Smooth muscle cell (in vitro differentiated cells): ENCODE measurements around the gene LMAN2. TPM values are rescaled to one million over a fixed set of nuclear protein-coding genes. Genes with fewer than 3 reads are reported as not detected.

Source experiments
- DNase-seq: peaks from one replicate; lab custom pipeline; 2025; ENCODE audit not compliant: unreplicated experiment; lab: John Stamatoyannopoulos, UW
- H2AFZ ChIP-seq: fragments of 200-600 bp; sonication (generic); 2 replicates; pipeline ENCODE4 v1.6.0; 2016; ENCODE audit warnings: antibody characterized with exemption, low read depth, mild to moderate bottlenecking
- H3F3A ChIP-seq: fragments of 200-600 bp; sonication (generic); 2 replicates; pipeline ENCODE4 v1.6.0; 2017; ENCODE audit warnings: antibody characterized with exemption, low read depth
- H3K27ac ChIP-seq: fragments of 200-600 bp; sonication (generic); 2 replicates; pipeline ENCODE4 v1.5.1; 2016; ENCODE audit warnings: low read depth, mild to moderate bottlenecking
- H3K27me3 ChIP-seq: fragments of 200-600 bp; sonication (generic); 2 replicates; pipeline ENCODE4 v1.6.1; 2016; ENCODE audit warnings: low read depth, mild to moderate bottlenecking
- H3K36me3 ChIP-seq: fragments of 200-600 bp; sonication (generic); 2 replicates; pipeline ENCODE4 v1.5.1; 2016; ENCODE audit warnings: low read depth
- H3K4me1 ChIP-seq: fragments of 200-600 bp; sonication (generic); 2 replicates; pipeline ENCODE4 v1.5.1; 2016; ENCODE audit warnings: low read depth
- H3K4me2 ChIP-seq: fragments of 200-600 bp; sonication (generic); 2 replicates; pipeline ENCODE4 v1.6.0; 2016; ENCODE audit warnings: mild to moderate bottlenecking
- H3K4me3 ChIP-seq: fragments of 200-600 bp; sonication (generic); 2 replicates; pipeline ENCODE4 v1.5.1; 2016; ENCODE audit warnings: mild to moderate bottlenecking
- H3K79me2 ChIP-seq: fragments of 200-600 bp; sonication (generic); 2 replicates; pipeline ENCODE4 v1.6.0; 2016; ENCODE audit warnings: low read depth, mild to moderate bottlenecking
- H3K9ac ChIP-seq: fragments of 200-600 bp; sonication (generic); 2 replicates; pipeline ENCODE4 v1.6.0; 2016; ENCODE audit warnings: low read depth
- H3K9me3 ChIP-seq: fragments of 200-600 bp; sonication (generic); replicated peaks from 2 replicates; pipeline ENCODE4 v1.5.1; 2016; ENCODE audit warnings: low read depth
- H4K20me1 ChIP-seq: fragments of 200-600 bp; sonication (generic); 2 replicates; pipeline ENCODE4 v1.6.0; 2016; ENCODE audit warnings: low read depth
- WGBS: methylation state at CpG from one replicate; pipeline ENCODE4 v1.1.7; 2016; ENCODE audit warnings: low lambda C conversion rate; 5-methylcytosine and 5-hydroxymethylcytosine counted together
- polyA plus RNA-seq: library from polyadenylated mRNA; unstranded; fragments of >200 nt; fragmentation: Nextera tagmentation; extraction: Ambion mirVana; gene quantifications from 2 replicates; pipeline ENCODE4 v1.2.1, GENCODE V29; 2016
- total RNA-seq: library from RNA; depleted of rRNA; stranded (reverse); fragments of >200 nt; gene quantifications from 2 replicates; pipeline ENCODE4 v1.2.3, GENCODE V29; 2014
- TF ChIP-seq, protein P1 (sequence below): fragments of 200-600 bp; sonication (generic); IDR thresholded peaks from 2 replicates; pipeline ENCODE4 v1.5.1; 2017; ENCODE audit warnings: borderline replicate concordance, mild to moderate bottlenecking, antibody characterized with exemption; ENCODE audit not compliant: insufficient read depth, poor library complexity, severe bottlenecking

Gene LMAN2
- total and polyA plus RNA-seq, 2 experiments from 2014 or later: 241 to 253 TPM

DNA sequence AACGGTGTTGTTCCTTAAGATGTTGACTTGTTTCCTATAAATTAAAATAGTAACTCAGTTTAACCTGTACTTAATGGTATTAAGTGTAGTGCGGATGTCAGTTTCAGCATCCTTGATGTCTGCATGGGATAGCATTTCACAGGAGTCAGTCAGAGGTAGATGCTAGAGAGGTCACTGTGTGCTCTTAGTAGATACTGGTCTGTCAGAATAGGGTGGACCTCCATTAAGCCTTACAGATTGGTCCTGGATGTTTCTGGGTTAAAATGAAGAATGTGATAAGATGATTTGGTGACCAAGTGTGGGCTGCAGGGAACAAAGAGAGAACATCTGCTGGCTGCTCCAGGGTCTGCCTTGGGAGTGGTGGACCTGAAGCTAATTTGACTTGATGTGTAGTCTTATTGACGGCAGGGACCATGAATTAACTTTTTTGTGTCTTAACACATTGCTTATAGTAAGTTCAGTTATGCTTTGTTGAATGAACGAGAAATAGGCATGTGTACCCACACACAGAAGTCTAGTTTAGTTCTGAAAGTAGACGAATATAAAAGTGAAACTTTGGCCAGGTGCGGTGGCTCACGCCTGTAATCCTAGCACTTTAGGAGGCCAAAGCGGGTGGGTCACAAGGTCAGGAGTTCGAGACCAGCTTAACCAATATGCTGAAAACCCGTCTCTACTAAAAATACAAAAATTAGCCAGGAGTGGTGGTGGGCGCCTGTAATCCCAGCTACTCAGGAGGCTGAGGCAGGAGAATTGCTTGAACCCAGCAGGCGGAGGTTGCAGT lies 60.5 kb downstream of the LMAN2 start:
- 98% methylated on average over 12 of the region's 12 CpGs for WGBS
- H4K20me1 ChIP-seq: peaks cover 12% of the 10 kb centered on the region
- TF ChIP-seq, protein P1, sequence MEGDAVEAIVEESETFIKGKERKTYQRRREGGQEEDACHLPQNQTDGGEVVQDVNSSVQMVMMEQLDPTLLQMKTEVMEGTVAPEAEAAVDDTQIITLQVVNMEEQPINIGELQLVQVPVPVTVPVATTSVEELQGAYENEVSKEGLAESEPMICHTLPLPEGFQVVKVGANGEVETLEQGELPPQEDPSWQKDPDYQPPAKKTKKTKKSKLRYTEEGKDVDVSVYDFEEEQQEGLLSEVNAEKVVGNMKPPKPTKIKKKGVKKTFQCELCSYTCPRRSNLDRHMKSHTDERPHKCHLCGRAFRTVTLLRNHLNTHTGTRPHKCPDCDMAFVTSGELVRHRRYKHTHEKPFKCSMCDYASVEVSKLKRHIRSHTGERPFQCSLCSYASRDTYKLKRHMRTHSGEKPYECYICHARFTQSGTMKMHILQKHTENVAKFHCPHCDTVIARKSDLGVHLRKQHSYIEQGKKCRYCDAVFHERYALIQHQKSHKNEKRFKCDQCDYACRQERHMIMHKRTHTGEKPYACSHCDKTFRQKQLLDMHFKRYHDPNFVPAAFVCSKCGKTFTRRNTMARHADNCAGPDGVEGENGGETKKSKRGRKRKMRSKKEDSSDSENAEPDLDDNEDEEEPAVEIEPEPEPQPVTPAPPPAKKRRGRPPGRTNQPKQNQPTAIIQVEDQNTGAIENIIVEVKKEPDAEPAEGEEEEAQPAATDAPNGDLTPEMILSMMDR: no peak
- no peaks in the 10 kb centered on the region for H3K27me3 ChIP-seq
- H3K4me2 ChIP-seq: no peak overlapping the region
- no peak overlapping the region for H3K4me3 ChIP-seq
- H3F3A ChIP-seq: no peaks in the 10 kb centered on the region
- no peak overlapping the region for H3K27ac ChIP-seq
- H3K4me1 ChIP-seq: no peaks in the 10 kb centered on the region
- no peaks in the 10 kb centered on the region for H3K79me2 ChIP-seq
- no peak overlapping the region for H3K9ac ChIP-seq
- peaks cover 22% of the 10 kb centered on the region for H3K36me3 ChIP-seq
- no peak overlapping the region for H2AFZ ChIP-seq
- DNase-seq: no peak
- H3K9me3 ChIP-seq: no peaks in the 10 kb centered on the region

DNA sequence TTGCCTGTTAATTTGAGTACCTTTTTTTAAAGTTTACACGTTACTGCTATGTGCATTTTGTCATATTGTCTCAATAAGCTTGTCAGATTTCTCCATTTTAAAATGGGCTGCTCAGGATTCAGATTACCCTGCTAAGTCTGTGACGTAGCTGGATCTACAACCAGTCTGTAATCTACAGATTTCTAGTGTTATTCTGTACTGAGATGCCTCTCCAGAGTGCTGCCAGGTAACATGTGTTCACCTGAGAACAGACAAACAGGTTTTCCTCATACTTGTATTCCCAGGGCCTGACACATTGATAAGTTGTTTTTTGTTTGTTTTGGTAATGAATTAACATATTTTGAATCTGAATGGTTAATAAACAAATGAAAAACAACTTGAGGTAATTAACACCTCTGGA lies 63.3 kb downstream of the LMAN2 start:
- no peaks in the 10 kb centered on the region for H3K79me2 ChIP-seq
- no peak overlapping the region for H3K4me3 ChIP-seq
- H3K9me3 ChIP-seq: no peaks in the 10 kb centered on the region
- peaks cover 17% of the 10 kb centered on the region for H3K36me3 ChIP-seq
- 93% methylated on average over 2 of the region's 2 CpGs for WGBS
- TF ChIP-seq, protein P1: no peak
- no peak overlapping the region for H2AFZ ChIP-seq
- H3K9ac ChIP-seq: no peak overlapping the region
- no peaks in the 10 kb centered on the region for H3K4me1 ChIP-seq
- no peaks in the 10 kb centered on the region for H3F3A ChIP-seq
- no peaks in the 10 kb centered on the region for H3K27me3 ChIP-seq
- DNase-seq: no peak
- H3K27ac ChIP-seq: no peak overlapping the region
- peaks cover 12% of the 10 kb centered on the region for H4K20me1 ChIP-seq
- H3K4me2 ChIP-seq: no peak overlapping the region

Other genes starting within 250 kb of the LMAN2 start
- 38.2 and 45.2 TPM in 2 replicates for gene NSD1, start 217.9 kb downstream of the LMAN2 start, total RNA-seq
- gene NSD1, start 217.9 kb downstream of the LMAN2 start, polyA plus RNA-seq: 22.6 and 34.0 TPM in 2 replicates
- 15.3 and 41.8 TPM in 2 replicates for gene RAB24, start 47.9 kb downstream of the LMAN2 start, total RNA-seq
- 46.4 and 49.5 TPM in 2 replicates for gene RAB24, start 47.9 kb downstream of the LMAN2 start, polyA plus RNA-seq
- 132 and 197 TPM in 2 replicates for gene PRELID1, start 47.9 kb downstream of the LMAN2 start, total RNA-seq
- 264 and 268 TPM in 2 replicates for gene PRELID1, start 47.9 kb downstream of the LMAN2 start, polyA plus RNA-seq
- gene MXD3, start 39.8 kb downstream of the LMAN2 start, total RNA-seq: 8.6 and 16.9 TPM in 2 replicates
- gene MXD3, start 39.8 kb downstream of the LMAN2 start, polyA plus RNA-seq: 14.9 and 15.6 TPM in 2 replicates
- 6.0 and 38.5 TPM in 2 replicates for gene RGS14, start 6.3 kb upstream of the LMAN2 start, total RNA-seq
- 23.3 and 23.8 TPM in 2 replicates for gene RGS14, start 6.3 kb upstream of the LMAN2 start, polyA plus RNA-seq
- not detected in 2 replicates for gene SLC34A1, start 32.8 kb upstream of the LMAN2 start, total RNA-seq
- not detected in 2 replicates for gene SLC34A1, start 32.8 kb upstream of the LMAN2 start, polyA plus RNA-seq
- not detected in 2 replicates for gene PFN3, start 49.0 kb upstream of the LMAN2 start, total RNA-seq
- gene PFN3, start 49.0 kb upstream of the LMAN2 start, polyA plus RNA-seq: not detected in 2 replicates
- gene F12, start 57.9 kb upstream of the LMAN2 start, total RNA-seq: 1.8 and 3.6 TPM in 2 replicates
- 10.4 and 15.0 TPM in 2 replicates for gene F12, start 57.9 kb upstream of the LMAN2 start, polyA plus RNA-seq
- gene GRK6, start 75.0 kb upstream of the LMAN2 start, total RNA-seq: 13.3 and 20.8 TPM in 2 replicates
- 28.5 and 33.8 TPM in 2 replicates for gene GRK6, start 75.0 kb upstream of the LMAN2 start, polyA plus RNA-seq
- 6.5 and 6.7 TPM in 2 replicates for gene PRR7, start 95.1 kb upstream of the LMAN2 start, total RNA-seq
- gene PRR7, start 95.1 kb upstream of the LMAN2 start, polyA plus RNA-seq: 31.9 and 33.6 TPM in 2 replicates
- 116 and 121 TPM in 2 replicates for gene DBN1, start 122.0 kb upstream of the LMAN2 start, total RNA-seq
- gene DBN1, start 122.0 kb upstream of the LMAN2 start, polyA plus RNA-seq: 194 and 202 TPM in 2 replicates
- gene PDLIM7, start 145.9 kb upstream of the LMAN2 start, total RNA-seq: 172 and 235 TPM in 2 replicates
- 511 and 635 TPM in 2 replicates for gene PDLIM7, start 145.9 kb upstream of the LMAN2 start, polyA plus RNA-seq
- 0.58 and 1.5 TPM in 2 replicates for gene DOK3, start 158.2 kb upstream of the LMAN2 start, total RNA-seq
- gene DOK3, start 158.2 kb upstream of the LMAN2 start, polyA plus RNA-seq: 1.4 and 3.5 TPM in 2 replicates
- 77.2 and 90.0 TPM in 2 replicates for gene DDX41, start 165.3 kb upstream of the LMAN2 start, total RNA-seq
- 72.5 and 80.4 TPM in 2 replicates for gene DDX41, start 165.3 kb upstream of the LMAN2 start, polyA plus RNA-seq
- 28.3 and 36.5 TPM in 2 replicates for gene FAM193B, start 202.9 kb upstream of the LMAN2 start, total RNA-seq
- gene FAM193B, start 202.9 kb upstream of the LMAN2 start, polyA plus RNA-seq: 42.8 and 58.2 TPM in 2 replicates
- 211 and 224 TPM in 2 replicates for gene TMED9, start 240.5 kb upstream of the LMAN2 start, total RNA-seq
- gene TMED9, start 240.5 kb upstream of the LMAN2 start, polyA plus RNA-seq: 611 and 662 TPM in 2 replicates
- 34.6 and 41.5 TPM in 2 replicates for gene B4GALT7, start 248.5 kb upstream of the LMAN2 start, total RNA-seq
- 55.8 and 72.8 TPM in 2 replicates for gene B4GALT7, start 248.5 kb upstream of the LMAN2 start, polyA plus RNA-seq